SK-N-MC (cell line): Measurements from ENCODE around the gene FAF2.

Experiments
- EZH2 ChIP-seq: fragments of 200-600 bp; sonication (generic); IDR thresholded peaks from one replicate; pipeline ENCODE4 v1.6.1; 2017; ENCODE audit warnings: antibody characterized with exemption
- FOXP2 ChIP-seq: optimal IDR thresholded peaks from 2 replicates; pipeline ENCODE3; 2011; ENCODE audit warnings: mild to moderate bottlenecking, moderate library complexity; ENCODE audit not compliant: insufficient read depth; ENCODE audit errors: extremely low read length, control extremely low read depth
- POLR2AphosphoS5 ChIP-seq: IDR thresholded peaks from 2 replicates; pipeline ENCODE4 v1.6.1; 2012; ENCODE audit warnings: mild to moderate bottlenecking, low read depth, low read length, borderline replicate concordance

- TF ChIP-seq POLR2AphosphoS5 (no peak), EZH2 (no peak), FOXP2 (no peak)
These were observed 35.5 kb upstream of the FAF2 start for GRCh38 chr5:176412517-176413254.
